RKO (cell line): ENCODE data around the gene MBD4.

ENCODE experiments used
- DNase-seq: peaks from one replicate; pipeline ENCODE4 v3.0.0-alpha.2; 2016; ENCODE audit warnings: low spot score

The MBD4 gene

GRCh38 chr3:129463094-129463493, 23.3 kb upstream of the MBD4 start:
- DNase-seq, result no peak

GRCh38 chr3:129462361-129462968, 22.7 kb upstream of the MBD4 start:
- no peak for DNase-seq

- DNase-seq, result no peak
These were observed 21.9 kb upstream of the MBD4 start for GRCh38 chr3:129461461-129462146.

- DNase-seq, result no peak
These were observed 21.3 kb upstream of the MBD4 start for GRCh38 chr3:129461022-129461421.

GRCh38 chr3:129460572-129460971, 20.8 kb upstream of the MBD4 start:
- DNase-seq, result no peak

GRCh38 chr3:129460155-129460554, 20.4 kb upstream of the MBD4 start:
- no peak for DNase-seq

- no peak for DNase-seq
These were observed 14.0 kb upstream of the MBD4 start for GRCh38 chr3:129453732-129454131.

- no peak for DNase-seq
These were observed 9.7 kb upstream of the MBD4 start for GRCh38 chr3:129449279-129450115.

GRCh38 chr3:129448186-129448895, 8.6 kb upstream of the MBD4 start:
- no peak for DNase-seq

- no peak for DNase-seq
These were observed 7.2 kb upstream of the MBD4 start for GRCh38 chr3:129446926-129447325.

- DNase-seq, result no peak
These were observed 5.7 kb upstream of the MBD4 start for GRCh38 chr3:129445471-129445870.

- no peak for DNase-seq
These were observed 3.2 kb upstream of the MBD4 start for GRCh38 chr3:129442947-129443346.

GRCh38 chr3:129442486-129442885, 2.7 kb upstream of the MBD4 start:
- DNase-seq, result no peak

GRCh38 chr3:129441782-129442181, 2.0 kb upstream of the MBD4 start:
- DNase-seq, result no peak

GRCh38 chr3:129441215-129441614, 1.5 kb upstream of the MBD4 start:
- DNase-seq, result no peak

- DNase-seq, result peak; percentile 21
These were observed 956 bp upstream of the MBD4 start for GRCh38 chr3:129440618-129441190.

- DNase-seq, result peak; percentile 50
These were observed 427 bp downstream of the MBD4 start for GRCh38 chr3:129439226-129439816.

GRCh38 chr3:129435367-129435766, 4.4 kb downstream of the MBD4 start:
- DNase-seq, result peak; percentile 26

GRCh38 chr3:129434140-129434539, 5.6 kb downstream of the MBD4 start:
- no peak for DNase-seq

- DNase-seq, result no peak
These were observed 6.2 kb downstream of the MBD4 start for GRCh38 chr3:129433565-129433964.

GRCh38 chr3:129432671-129433070, 7.1 kb downstream of the MBD4 start:
- DNase-seq, result no peak

GRCh38 chr3:129432036-129432435, 7.7 kb downstream of the MBD4 start:
- DNase-seq, result no peak
